Stomach (tissue), 4 donors: ENCODE data around the gene CCDC141.

ENCODE experiments used
- CTCF ChIP-seq, 7 experiments: fragments of 450-650 bp in 4 of 7; fragments of 200-600 bp in 3 of 7; sonication (generic) in 3 of 7; IDR thresholded peaks; one replicate each; pipeline ENCODE4 v1.5.1; 2016 to 2019; ENCODE audit warnings: antibody characterized with exemption in 7 of 7, control low read depth in 2 of 7, mild to moderate bottlenecking in 1 of 7
- EP300 ChIP-seq: sonication (generic); formaldehyde crosslinking; IDR thresholded peaks from one replicate; pipeline ENCODE4 v1.6.1; 2017; ENCODE audit warnings: antibody characterized with exemption
- POLR2A ChIP-seq, 4 donors: fragments of 450-650 bp; IDR thresholded peaks; one replicate each; pipeline ENCODE4 v1.6.1; 2016; ENCODE audit warnings: antibody characterized with exemption in 4 of 4, control low read depth in 2 of 4, mild to moderate bottlenecking in 1 of 4, moderate library complexity in 1 of 4
- POLR2AphosphoS5 ChIP-seq, 3 donors: sonication (generic); formaldehyde crosslinking; IDR thresholded peaks; one replicate each; pipeline ENCODE4 v1.6.1; 2016; ENCODE audit warnings: antibody characterized with exemption in 3 of 3

- no peak for TF ChIP-seq POLR2A (IDR thresholded peaks at IDR 0.05)
- no peak for TF ChIP-seq CTCF (IDR thresholded peaks at IDR 0.05)
- no peak for TF ChIP-seq POLR2AphosphoS5 (IDR thresholded peaks at IDR 0.05)
- TF ChIP-seq EP300, result no peak
These were observed 186.6 kb downstream of the CCDC141 start for GRCh38 chr2:178863130-178863855.
